Activated CD8-positive, alpha-beta memory T cell treated with anti-CD3 and anti-CD28 coated beads, Interleukin-2, amount 50 U/mL, for 24 hours (primary cell): ENCODE data around the gene MAK.
"Not testable (repeated sequence)": the region's sequence is repeated elsewhere in the genome, so short reads cannot be mapped to it uniquely, and the experiment has no call there.

Source experiments
- DNase-seq: peaks from one replicate; pipeline ENCODE4 v3.0.0-alpha.2; 2020; ENCODE audit errors: extremely low read depth

MAK gene, protein sequence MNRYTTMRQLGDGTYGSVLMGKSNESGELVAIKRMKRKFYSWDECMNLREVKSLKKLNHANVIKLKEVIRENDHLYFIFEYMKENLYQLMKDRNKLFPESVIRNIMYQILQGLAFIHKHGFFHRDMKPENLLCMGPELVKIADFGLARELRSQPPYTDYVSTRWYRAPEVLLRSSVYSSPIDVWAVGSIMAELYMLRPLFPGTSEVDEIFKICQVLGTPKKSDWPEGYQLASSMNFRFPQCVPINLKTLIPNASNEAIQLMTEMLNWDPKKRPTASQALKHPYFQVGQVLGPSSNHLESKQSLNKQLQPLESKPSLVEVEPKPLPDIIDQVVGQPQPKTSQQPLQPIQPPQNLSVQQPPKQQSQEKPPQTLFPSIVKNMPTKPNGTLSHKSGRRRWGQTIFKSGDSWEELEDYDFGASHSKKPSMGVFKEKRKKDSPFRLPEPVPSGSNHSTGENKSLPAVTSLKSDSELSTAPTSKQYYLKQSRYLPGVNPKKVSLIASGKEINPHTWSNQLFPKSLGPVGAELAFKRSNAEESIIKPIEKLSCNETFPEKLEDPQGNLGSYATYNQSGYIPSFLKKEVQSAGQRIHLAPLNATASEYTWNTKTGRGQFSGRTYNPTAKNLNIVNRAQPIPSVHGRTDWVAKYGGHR

DNA sequence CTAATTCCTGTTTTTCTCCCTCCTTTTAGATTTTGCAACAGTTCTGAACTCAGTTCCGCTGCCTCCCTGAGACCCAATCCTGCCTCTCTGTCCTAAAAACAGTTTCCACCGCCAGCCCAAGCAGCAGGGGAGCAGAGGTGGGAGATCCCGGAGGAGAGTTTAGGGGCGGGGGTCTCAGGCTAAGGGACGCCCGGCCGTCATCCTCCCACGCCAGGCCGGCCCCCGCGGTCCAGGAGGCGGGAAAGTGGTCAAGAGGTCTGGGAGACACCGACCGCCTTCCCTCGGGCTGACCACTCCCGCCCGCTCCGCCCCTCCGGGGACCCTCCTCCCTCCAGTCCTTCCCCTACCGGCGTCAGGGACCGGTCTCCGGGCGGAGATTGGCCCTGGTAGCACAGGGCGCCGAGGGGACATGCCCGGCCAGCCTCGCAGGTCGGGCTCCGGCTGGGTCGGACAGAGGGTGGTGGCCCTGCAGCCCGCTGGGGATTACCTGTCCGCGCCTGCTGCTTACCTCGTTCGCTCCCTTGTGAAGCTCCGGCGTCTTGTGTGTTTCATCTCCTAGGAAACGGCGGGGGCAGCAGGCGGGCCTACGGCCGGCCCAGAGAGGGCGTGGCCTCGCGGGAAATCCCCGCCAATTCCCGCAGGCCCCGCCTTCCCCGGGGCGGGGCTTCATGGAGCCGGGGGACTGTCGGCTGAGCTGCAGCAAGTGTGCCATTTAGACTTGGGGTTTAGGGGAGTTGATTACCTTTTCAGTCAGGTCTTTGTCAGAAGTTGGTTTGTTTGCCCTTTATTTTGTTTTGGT is at the start of gene MAK:
MAK (minus strand) TSS at position 545 of the 799 bp plus-strand sequence. CDS start 7,891 bp downstream, outside the sequence.
- peak; percentile 54 for DNase-seq

- DNase-seq, result no peak
These were observed 48.6 kb upstream of the MAK start, which contains the start of gene SYCP2L for GRCh38 chr6:10886691-10887502. SYCP2L (plus strand) TSS chr6:10887052; CDS start chr6:10887127, 75 bp downstream.

- not testable (repeated sequence) for DNase-seq
These were observed 48.0 kb upstream of the MAK start for GRCh38 chr6:10886365-10886690.

GRCh38 chr6:10884245-10884972 is 46.1 kb upstream of the MAK start:
- no peak for DNase-seq

GRCh38 chr6:10883312-10884244 is 45.2 kb upstream of the MAK start:
- DNase-seq, result no peak

DNA sequence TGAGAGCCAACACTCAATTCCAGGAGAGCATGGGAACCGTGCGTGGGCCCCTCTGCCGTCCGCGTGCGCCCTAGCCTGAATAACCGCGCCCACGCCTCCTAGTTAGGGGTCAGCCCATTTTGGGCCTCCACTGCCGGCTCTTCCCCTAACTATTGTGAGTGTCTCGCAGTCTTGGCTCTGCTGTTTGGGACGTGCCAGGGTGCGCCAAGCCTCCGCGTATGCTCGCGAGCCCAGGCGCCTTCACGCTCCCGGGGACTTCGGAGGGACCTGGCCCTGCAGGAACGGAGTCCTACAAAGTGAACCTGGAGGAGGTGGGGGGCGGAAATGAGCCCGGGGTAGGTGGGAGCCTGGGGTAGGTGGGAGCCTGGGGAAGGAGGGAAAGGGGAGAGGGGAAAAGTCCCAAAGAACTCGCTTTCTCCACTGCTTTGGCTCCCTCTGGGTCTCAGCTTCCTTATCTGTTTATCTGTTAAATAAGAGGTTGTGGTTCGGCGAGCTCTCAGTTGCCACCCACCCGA is 44.4 kb upstream of the MAK start:
- DNase-seq, result no peak

- DNase-seq, result not testable (repeated sequence)
These were observed 43.9 kb upstream of the MAK start for GRCh38 chr6:10882253-10882630.

- DNase-seq, result no peak
These were observed 42.0 kb upstream of the MAK start for GRCh38 chr6:10880366-10880765.

- DNase-seq, result no peak
These were observed 39.5 kb upstream of the MAK start for GRCh38 chr6:10877871-10878270.

DNA sequence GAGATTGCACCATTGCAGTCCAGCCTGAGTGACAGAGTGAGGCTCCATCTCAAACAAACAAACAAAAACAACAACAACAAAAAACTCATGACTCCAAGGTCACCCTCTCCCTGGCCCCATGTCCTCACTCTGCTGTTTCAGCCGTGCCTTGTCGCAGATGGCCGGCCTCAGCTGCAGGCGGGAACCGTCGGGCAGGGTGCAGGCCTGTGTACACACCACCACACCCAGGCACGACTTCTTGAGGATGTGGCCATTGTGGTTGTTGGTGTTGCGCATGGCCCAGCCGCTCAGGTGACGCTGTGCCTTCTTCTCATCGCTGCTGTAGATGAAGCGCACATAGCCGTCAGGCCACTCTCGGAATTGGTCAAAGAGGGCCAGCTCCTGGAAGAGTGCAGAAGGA is 38.7 kb upstream of the MAK start:
- DNase-seq, result no peak

GRCh38 chr6:10875026-10875425 is 36.7 kb upstream of the MAK start:
- no peak for DNase-seq

GRCh38 chr6:10874207-10874606 is 35.9 kb upstream of the MAK start:
- no peak for DNase-seq

DNA sequence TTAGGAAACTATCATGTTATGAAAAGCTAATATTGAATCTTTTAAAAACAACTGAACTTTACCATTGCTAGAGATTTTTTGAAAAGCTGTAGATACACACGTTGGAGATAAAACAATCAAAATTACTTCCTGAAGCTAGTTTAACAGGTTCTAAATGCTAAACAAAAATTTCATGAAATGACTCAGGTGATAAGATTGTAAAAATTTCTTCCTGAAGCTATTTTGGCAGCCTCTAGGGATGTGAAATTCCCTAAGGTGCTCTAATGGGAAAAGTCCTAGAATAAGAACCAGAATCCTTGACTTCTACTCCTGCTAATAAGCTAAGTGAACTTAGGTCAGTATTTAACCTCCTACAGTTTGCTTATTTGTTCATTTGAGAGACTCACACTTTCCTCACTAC is 35.0 kb upstream of the MAK start:
- DNase-seq, result no peak

GRCh38 chr6:10867952-10868351 is 29.6 kb upstream of the MAK start:
- DNase-seq, result no peak

- not testable (repeated sequence) for DNase-seq
These were observed 28.4 kb upstream of the MAK start for GRCh38 chr6:10866709-10867108.

GRCh38 chr6:10863031-10863430 is 24.7 kb upstream of the MAK start:
- DNase-seq, result not testable (repeated sequence)

DNA sequence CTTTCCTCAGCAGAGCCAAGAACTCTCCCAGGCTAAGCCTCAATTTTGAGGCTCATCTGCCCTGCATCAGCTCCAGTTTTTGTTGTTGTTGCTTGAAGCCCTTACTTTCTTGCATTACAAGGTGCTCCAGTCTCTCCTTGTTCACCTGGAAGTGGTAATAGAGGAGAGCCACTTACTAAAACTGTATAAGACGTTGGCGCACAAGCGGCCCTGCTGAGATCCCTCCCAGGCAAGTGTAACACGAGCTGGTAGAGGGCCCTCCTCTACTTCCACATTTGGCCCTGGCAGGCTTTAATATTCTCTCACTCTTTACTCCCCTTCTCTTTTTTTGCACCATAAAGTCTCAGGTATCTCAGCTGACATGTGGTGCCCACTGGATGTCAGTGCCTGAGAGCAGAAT is 24.0 kb upstream of the MAK start:
- no peak for DNase-seq

DNA sequence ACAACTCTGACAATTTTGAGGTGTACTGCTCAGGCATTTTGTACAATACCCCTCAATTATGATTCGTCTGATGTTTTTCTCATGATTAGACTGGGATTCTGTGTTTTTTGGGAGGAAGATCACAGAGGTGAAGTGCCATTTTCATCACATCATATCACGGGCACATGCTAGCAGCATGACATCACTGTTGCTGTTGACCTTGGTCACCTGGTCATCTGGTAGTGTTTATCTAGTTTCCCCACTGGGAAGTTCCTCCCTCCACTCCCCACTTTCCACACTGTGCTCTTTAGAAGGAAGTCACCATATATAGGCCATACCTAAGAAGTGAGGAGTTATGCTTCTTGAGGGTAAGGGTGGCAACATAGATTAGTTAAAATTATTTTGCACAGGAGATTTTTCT is 22.7 kb upstream of the MAK start:
- DNase-seq, result no peak

DNA sequence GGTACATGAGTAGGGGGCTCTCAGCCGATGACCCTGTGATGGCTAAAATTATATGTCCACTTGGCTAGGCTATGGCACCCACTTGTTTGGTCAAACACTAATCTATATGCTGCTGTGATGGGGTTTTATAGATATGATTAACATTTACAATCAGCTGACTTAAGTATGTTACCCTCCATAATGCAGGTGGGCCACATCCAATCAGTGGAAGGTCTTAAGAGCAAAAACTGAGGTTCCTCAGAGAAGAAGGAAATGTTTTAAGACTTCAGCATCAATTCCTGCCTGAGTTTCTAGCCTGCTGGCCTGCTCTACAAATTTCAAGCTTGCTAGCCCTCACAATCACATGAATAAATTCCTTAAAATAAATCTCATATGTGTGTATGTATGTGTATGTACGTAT is 18.9 kb upstream of the MAK start:
- no peak for DNase-seq
